HUES64 (cell line): ENCODE data around the gene DPCD.
"Not testable (repeated sequence)": the region's sequence is repeated elsewhere in the genome, so short reads cannot be mapped to it uniquely, and the experiment has no call there.

Experiments
- H3K27ac ChIP-seq: 2 replicates; pipeline ENCODE4 v1.7.0; 2013; ENCODE audit warnings: low read depth, low read length, inconsistent platforms
- H3K27me3 ChIP-seq: 2 replicates; pipeline ENCODE4 v1.6.1; 2013; ENCODE audit warnings: mild to moderate bottlenecking, low read length; ENCODE audit not compliant: insufficient read depth
- H3K36me3 ChIP-seq: 2 replicates; pipeline ENCODE4 v1.6.1; 2013; ENCODE audit warnings: mild to moderate bottlenecking, low read length; ENCODE audit not compliant: insufficient read depth
- H3K4me1 ChIP-seq: 2 replicates; pipeline ENCODE4 v1.6.1; 2013; ENCODE audit warnings: mild to moderate bottlenecking, low read length, moderate library complexity; ENCODE audit not compliant: insufficient read depth
- H3K4me3 ChIP-seq: 2 replicates; pipeline ENCODE4 v1.5.1; 2013; ENCODE audit warnings: mild to moderate bottlenecking, low read length, moderate library complexity
- H3K9ac ChIP-seq: 2 replicates; pipeline ENCODE4 v1.6.1; 2013; ENCODE audit warnings: mild to moderate bottlenecking, low read depth, low read length
- H3K9me3 ChIP-seq: 2 replicates; pipeline ENCODE4 v1.6.1; 2013; ENCODE audit warnings: low read depth, low read length; ENCODE audit not compliant: insufficient read depth
- WGBS: fragments of 150-250, 120-280 bp; methylation state at CpG from one replicate; pipeline ENCODE4 v1.1.7; 2013; ENCODE audit warnings: missing lambda C conversion rate; 5-methylcytosine and 5-hydroxymethylcytosine counted together

The DPCD gene

DNA sequence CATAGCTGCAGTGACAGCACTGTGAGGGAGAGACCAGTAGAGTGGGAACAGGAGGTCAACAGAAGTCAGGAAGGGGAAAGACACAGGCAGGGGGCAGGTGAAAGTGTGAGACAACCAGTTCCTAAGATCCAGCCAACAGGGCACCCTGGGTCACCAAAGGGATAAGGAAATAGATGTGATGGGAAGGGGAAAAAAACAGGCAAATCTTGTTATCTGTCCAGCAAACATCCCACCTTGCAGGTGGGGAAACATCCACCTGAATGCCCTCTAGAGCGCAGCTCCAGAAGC, 42.5 kb downstream of the DPCD start:
- Histone ChIP-seq H3K9ac (no peak overlapping the region), H3K4me3 (no peak overlapping the region)
- 98% methylated on average over 1 of the region's 1 CpG for WGBS

GRCh38 chr10:101631821-101632475, 43.8 kb downstream of the DPCD start:
- no peaks in the 10 kb centered on the region; the same call in 1 of the 2 replicates for H3K36me3 ChIP-seq

More for the DNA sequence above, 42.5 kb downstream of the DPCD start:
- H3K36me3 ChIP-seq, result no peaks in the 10 kb centered on the region; the same call in 1 of the 2 replicates
- no peaks in the 10 kb centered on the region for H3K27me3 ChIP-seq
- no peaks in the 10 kb centered on the region; the same call in 1 of the 2 replicates for H3K4me1 ChIP-seq
- H3K9me3 ChIP-seq, result no peaks in the 10 kb centered on the region
- no peak overlapping the region for H3K27ac ChIP-seq

GRCh38 chr10:101633510-101633909, 45.4 kb downstream of the DPCD start:
- not testable (repeated sequence) for H3K27ac ChIP-seq, H3K27me3 ChIP-seq, H3K9me3 ChIP-seq, H3K4me1 ChIP-seq, H3K9ac ChIP-seq, H3K36me3 ChIP-seq, H3K4me3 ChIP-seq
- 100% methylated on average over 1 of the region's 4 CpGs for WGBS

More at GRCh38 chr10:101631821-101632475, 43.8 kb downstream of the DPCD start:
- no peaks in the 10 kb centered on the region; the same call in 1 of the 2 replicates for H3K4me1 ChIP-seq
- 89% methylated on average over 6 of the region's 8 CpGs for WGBS
- no peak overlapping the region for H3K4me3 ChIP-seq
- no peak overlapping the region for H3K9ac ChIP-seq
- no peak overlapping the region for H3K27ac ChIP-seq
- H3K9me3 ChIP-seq, result no peaks in the 10 kb centered on the region
- H3K27me3 ChIP-seq, result no peaks in the 10 kb centered on the region

- no peak overlapping the region for H3K27ac ChIP-seq
- no peaks in the 10 kb centered on the region for H3K9me3 ChIP-seq
- peaks cover 15% of the 10 kb centered on the region for H3K4me1 ChIP-seq
- no peaks in the 10 kb centered on the region for H3K27me3 ChIP-seq
- H3K9ac ChIP-seq, result no peak overlapping the region
- H3K36me3 ChIP-seq, result peaks cover 13% of the 10 kb centered on the region
- no peak overlapping the region for H3K4me3 ChIP-seq
- 86% methylated on average over 2 of the region's 2 CpGs for WGBS
Observed at GRCh38 chr10:101639141-101639900, 51.2 kb downstream of the DPCD start.

- Histone ChIP-seq H3K4me3 (no peak overlapping the region), H3K9me3 (no peaks in the 10 kb centered on the region), H3K4me1 (peaks cover 25% of the 10 kb centered on the region), H3K36me3 (peaks cover 7% of the 10 kb centered on the region; the same call in 1 of the 2 replicates), H3K9ac (0 out of 2 replicates have a peak overlapping the region, but pooled peaks have one; percentile 5), H3K27ac (peak overlapping the region; percentile 93), H3K27me3 (no peaks in the 10 kb centered on the region)
- 77% methylated on average over 1 of the region's 3 CpGs for WGBS
Observed at GRCh38 chr10:101643546-101643945, 55.4 kb downstream of the DPCD start.

- Histone ChIP-seq H3K4me3 (no peak overlapping the region), H3K4me1 (peaks cover 25% of the 10 kb centered on the region), H3K36me3 (peaks cover 7% of the 10 kb centered on the region; the same call in 1 of the 2 replicates), H3K27ac (peak overlapping the region; percentile 93), H3K9me3 (no peaks in the 10 kb centered on the region), H3K27me3 (no peaks in the 10 kb centered on the region), H3K9ac (0 out of 2 replicates have a peak overlapping the region, but pooled peaks have one; percentile 1)
- 6% methylated on average over 3 of the region's 3 CpGs for WGBS
Observed at GRCh38 chr10:101644002-101644401, 55.9 kb downstream of the DPCD start.

DNA sequence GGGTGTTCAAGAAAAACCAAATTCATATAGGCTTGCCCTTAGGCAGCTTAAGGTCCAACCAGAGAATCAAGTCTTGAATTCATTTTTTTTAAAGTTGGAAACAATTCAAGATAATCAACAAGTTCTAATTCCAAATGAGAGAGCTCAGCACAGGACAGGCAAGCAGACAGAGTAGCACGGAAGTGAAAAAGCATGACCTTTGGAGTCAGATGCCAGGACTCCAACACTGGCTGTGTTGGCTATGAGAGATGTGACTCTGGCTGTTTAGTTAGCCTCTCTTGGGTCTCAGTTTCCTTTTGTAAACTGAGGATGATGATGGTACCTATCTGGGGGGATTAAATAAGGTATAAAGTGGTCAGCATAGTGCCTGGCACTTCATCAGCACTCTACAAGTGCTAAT, 57.5 kb downstream of the DPCD start:
- WGBS, result 85% methylated on average over 1 of the region's 1 CpG
- Histone ChIP-seq H3K4me3 (no peak overlapping the region), H3K27me3 (no peaks in the 10 kb centered on the region), H3K27ac (no peak overlapping the region; the same call in 1 of the 2 replicates), H3K9ac (no peak overlapping the region), H3K9me3 (no peaks in the 10 kb centered on the region), H3K36me3 (no peaks in the 10 kb centered on the region), H3K4me1 (peaks cover 31% of the 10 kb centered on the region)

DNA sequence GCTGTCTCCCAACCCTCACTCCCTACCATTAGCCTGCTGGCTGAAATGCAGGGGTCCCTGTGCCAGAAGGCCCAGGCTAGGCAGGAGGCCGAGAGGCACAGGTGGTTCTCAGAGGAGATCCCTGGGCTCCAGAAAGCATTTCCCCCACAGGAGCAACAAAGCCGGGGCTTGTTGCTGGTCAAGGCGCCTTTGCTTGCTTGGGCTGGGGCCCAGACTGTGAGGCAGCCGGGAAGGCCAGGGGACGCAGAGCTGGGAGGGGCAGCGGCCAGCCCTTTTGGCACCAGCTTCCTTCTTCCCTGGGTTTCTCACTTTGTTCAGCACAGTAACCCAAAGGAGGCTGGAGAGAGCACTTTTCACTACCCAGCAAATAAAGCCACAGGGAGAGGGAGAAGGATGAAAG, 58.2 kb downstream of the DPCD start:
- no peaks in the 10 kb centered on the region for H3K9me3 ChIP-seq
- H3K4me1 ChIP-seq, result peaks cover 38% of the 10 kb centered on the region
- no peaks in the 10 kb centered on the region for H3K27me3 ChIP-seq
- no peak overlapping the region for H3K9ac ChIP-seq
- H3K4me3 ChIP-seq, result no peak overlapping the region
- H3K36me3 ChIP-seq, result no peaks in the 10 kb centered on the region
- H3K27ac ChIP-seq, result no peak overlapping the region
- WGBS, result 94% methylated on average over 6 of the region's 6 CpGs

GRCh38 chr10:101647255-101647654, 59.1 kb downstream of the DPCD start:
- no peaks in the 10 kb centered on the region for H3K27me3 ChIP-seq
- no peak overlapping the region for H3K9ac ChIP-seq
- no peak overlapping the region for H3K4me3 ChIP-seq
- no peak overlapping the region for H3K27ac ChIP-seq
- no peaks in the 10 kb centered on the region for H3K9me3 ChIP-seq
- peaks cover 47% of the 10 kb centered on the region for H3K4me1 ChIP-seq
- 80% methylated on average over 2 of the region's 2 CpGs for WGBS
- H3K36me3 ChIP-seq, result no peaks in the 10 kb centered on the region

DNA sequence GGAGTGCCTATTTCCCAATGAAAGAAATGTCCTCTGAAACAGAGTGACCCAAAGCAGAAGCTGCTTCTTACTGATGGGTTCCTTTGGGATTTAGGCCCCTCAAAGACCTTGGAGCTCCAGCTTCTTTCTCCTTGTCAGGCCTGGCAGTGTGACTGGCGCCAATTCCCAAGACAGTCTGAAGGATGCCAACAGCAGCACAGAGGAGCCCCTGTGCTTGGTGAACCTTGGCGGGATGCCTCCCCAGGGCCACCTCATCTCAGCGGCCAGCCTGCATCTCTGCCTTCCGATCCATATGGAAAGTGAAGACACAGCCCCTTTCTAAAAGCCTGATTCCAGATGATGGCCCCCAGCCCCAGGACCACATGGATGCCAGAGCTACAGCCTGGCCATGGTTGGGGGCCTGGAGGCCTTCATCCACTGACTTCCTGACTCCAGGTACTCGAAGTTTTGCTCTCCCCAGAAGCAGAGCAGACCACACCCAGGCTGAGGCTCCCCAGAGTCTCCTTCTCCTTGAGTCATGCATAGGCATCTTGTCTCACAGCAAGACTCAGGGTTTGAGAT, 61.5 kb downstream of the DPCD start:
- H3K27ac ChIP-seq, result no peak overlapping the region
- peaks cover 30% of the 10 kb centered on the region for H3K4me1 ChIP-seq
- no peaks in the 10 kb centered on the region for H3K9me3 ChIP-seq
- no peak overlapping the region for H3K4me3 ChIP-seq
- no peaks in the 10 kb centered on the region for H3K27me3 ChIP-seq
- H3K9ac ChIP-seq, result no peak overlapping the region
- no peaks in the 10 kb centered on the region for H3K36me3 ChIP-seq
- WGBS, result 94% methylated on average over 5 of the region's 5 CpGs

DNA sequence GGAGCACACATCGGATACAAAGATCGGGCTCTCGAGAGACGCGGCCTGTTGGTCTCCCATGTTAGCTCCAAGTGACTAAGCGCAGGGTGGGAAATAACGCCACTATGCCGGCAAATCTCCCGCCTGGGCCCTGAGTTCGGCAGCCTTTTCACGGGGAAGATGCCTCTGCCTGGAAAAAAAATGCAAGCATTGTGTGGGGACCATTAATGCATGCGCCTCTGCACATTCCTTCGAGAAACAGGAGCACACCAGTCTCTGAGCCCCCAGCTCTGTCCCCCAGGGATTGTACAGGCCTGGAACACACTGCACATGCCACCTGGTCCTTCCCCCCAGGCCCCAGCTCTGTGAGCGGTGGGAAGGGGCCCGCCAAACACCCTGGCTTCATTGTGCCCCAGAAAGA, 62.7 kb downstream of the DPCD start:
- peaks cover 4% of the 10 kb centered on the region; the same call in 1 of the 2 replicates for H3K36me3 ChIP-seq

More for the DNA sequence above, 62.7 kb downstream of the DPCD start:
- WGBS, result 83% methylated on average over 15 of the region's 15 CpGs
- Histone ChIP-seq H3K4me1 (peaks cover 24% of the 10 kb centered on the region), H3K9ac (no peak overlapping the region; the same call in 1 of the 2 replicates), H3K9me3 (no peaks in the 10 kb centered on the region), H3K27me3 (no peaks in the 10 kb centered on the region), H3K4me3 (no peak overlapping the region), H3K27ac (no peak overlapping the region)
